CD4-positive, alpha-beta T cell treated with Interleukin-12 subunit alpha and Interleukin-12 subunit beta, for 1 hour (primary cell): ENCODE measurements around the gene POM121L12.

Experiments
- DNase-seq: peaks from one replicate; pipeline ENCODE4 v3.0.0-alpha.2; 2020

Gene POM121L12

GRCh38 chr7:53035499-53036412 is at the start of gene POM121L12:
Gene POM121L12 (plus strand): TSS chr7:53035633. CDS start chr7:53035672, 39 bp downstream.
- DNase-seq = no peak

GRCh38 chr7:52992001-52992400 is 43.4 kb upstream of the POM121L12 start:
- no peak for DNase-seq

GRCh38 chr7:52992479-52993162 is 42.8 kb upstream of the POM121L12 start:
- no peak for DNase-seq

- DNase-seq = no peak
Measured at GRCh38 chr7:52995676-52996075, 39.8 kb upstream of the POM121L12 start.

GRCh38 chr7:53001221-53001620 is 34.2 kb upstream of the POM121L12 start:
- no peak for DNase-seq

- DNase-seq = no peak
Measured at GRCh38 chr7:53002389-53002788, 33.0 kb upstream of the POM121L12 start.

GRCh38 chr7:53003653-53004445 is 31.6 kb upstream of the POM121L12 start:
- no peak for DNase-seq

GRCh38 chr7:53013925-53014324 is 21.5 kb upstream of the POM121L12 start:
- DNase-seq = no peak

- no peak for DNase-seq
Measured at GRCh38 chr7:53015463-53015862, 20.0 kb upstream of the POM121L12 start.

- DNase-seq = no peak
Measured at GRCh38 chr7:53022893-53023292, 12.5 kb upstream of the POM121L12 start.

GRCh38 chr7:53048638-53049037 is 13.2 kb downstream of the POM121L12 start:
- no peak for DNase-seq

GRCh38 chr7:53050433-53050832 is 15.0 kb downstream of the POM121L12 start:
- no peak for DNase-seq

GRCh38 chr7:53059591-53059990 is 24.2 kb downstream of the POM121L12 start:
- no peak for DNase-seq

- no peak for DNase-seq
Measured at GRCh38 chr7:53060066-53060465, 24.6 kb downstream of the POM121L12 start.

- no peak for DNase-seq
Measured at GRCh38 chr7:53062796-53063195, 27.4 kb downstream of the POM121L12 start.

- no peak for DNase-seq
Measured at GRCh38 chr7:53068673-53069072, 33.2 kb downstream of the POM121L12 start.

- DNase-seq = no peak
Measured at GRCh38 chr7:53070883-53071282, 35.5 kb downstream of the POM121L12 start.
